Bladder microvascular endothelial cell (primary cell): ENCODE data around the gene C1QL4. TPM values are rescaled to one million over a fixed set of nuclear protein-coding genes. Genes with fewer than 3 reads are reported as not detected.

Experiments used
- total RNA-seq: library from RNA; depleted of rRNA; stranded (reverse); fragments of >200 nt; gene quantifications from 2 replicates; pipeline ENCODE4 v1.2.3, GENCODE V29; 2014

The C1QL4 gene
- under 0.01 TPM in 1 of 2 replicates, not detected in the other for total RNA-seq

DNA sequence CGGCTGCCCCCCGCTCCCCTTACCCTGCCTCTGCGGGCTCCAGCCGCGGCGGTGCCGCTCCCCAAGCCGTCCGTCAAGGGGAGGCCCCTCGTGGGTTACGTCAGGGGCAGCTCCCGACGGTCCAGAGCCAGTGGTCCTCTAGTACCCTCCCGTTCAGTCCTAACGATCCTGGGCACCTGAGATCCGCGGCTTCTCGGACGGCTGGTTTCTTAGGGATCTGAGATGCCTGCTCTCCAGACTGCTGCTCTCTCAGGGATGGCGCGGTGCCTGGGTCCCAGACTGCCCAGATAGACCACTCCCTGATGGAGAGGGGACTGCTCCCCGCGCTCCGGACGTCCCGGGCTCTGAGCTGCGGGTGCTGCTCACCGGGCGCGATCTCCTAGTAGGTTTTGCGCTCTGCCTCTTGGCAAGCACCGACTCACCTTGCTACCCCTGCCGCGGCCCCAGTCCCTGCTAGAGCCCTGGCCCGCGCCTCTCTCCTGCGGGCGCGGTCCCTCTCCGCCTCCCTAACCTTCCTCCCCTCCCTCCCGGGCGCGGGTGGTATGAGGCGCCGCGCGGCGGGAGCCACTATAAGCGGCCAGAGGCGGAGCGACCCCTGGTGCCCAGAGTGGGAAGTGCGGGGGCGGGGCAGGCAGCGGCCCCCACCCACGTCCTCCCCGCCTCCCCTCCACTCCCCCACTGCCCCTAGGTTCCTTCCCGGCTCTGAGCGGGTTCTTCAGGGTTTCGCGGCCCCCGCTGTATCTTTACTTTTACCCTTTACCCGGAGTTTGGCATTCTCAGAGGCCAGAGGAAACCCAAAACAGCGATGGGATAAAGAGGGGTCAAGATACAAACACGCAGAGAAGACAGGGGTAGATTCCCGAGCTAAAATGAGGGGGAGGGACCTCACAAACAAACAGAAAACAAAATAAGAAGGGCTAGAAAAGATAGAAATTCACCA is at the start of gene C1QL4:
Gene C1QL4, minus strand, starts transcription at position 544 of the 940 bp plus-strand sequence. CDS start 711 bp downstream, outside the sequence.

GRCh38 chr12:49367381-49368239 is 30.6 kb upstream of the C1QL4 start, which contains the start of gene SPATS2:
TSS of gene SPATS2 (plus strand) at chr12:49367462. CDS start at chr12:49461013, 93,551 bp downstream.

GRCh38 chr12:49346659-49347310 is 9.8 kb upstream of the C1QL4 start, which contains the start of gene DNAJC22:
TSS of gene DNAJC22 (plus strand) at chr12:49346888. CDS start at chr12:49348873, 1,985 bp downstream.

DNA sequence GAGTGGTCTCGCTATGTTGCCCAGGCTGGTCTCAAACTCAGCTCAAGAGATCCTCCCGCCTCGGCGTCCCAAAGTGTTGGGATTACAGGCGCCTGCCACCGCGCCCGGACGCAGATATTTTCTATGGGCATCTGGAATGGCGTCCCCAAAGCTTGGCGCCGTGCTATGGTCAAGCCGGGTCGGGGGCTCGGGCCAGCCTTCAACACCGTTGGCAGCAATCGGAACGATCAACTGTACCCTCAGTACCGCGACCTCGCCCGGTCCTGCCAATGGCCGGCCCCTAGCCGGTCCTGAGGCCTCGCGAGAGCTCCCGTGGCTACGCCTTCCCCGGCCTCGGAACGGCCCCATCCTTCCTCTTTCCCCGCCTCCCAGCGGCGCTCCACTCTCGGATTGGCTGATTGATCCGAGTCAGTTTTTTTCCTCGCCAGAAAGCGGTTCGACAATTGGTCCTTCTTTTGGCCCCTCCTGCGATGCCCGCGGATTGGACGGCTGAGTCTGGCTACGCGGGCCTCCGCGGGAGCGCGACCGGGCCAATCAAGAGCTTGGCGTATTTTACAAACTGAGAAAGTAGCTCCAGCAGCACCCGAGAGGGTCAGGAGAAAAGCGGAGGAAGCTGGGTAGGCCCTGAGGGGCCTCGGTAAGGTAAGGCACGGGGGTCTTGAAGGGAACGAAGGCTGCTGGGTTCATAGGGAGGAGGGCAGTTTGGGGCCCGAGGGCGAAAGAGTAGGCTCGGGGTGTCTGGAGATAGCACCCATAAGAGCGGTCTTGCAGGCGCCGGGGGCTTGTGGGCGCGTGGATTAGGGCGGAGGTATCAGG is 14.1 kb downstream of the C1QL4 start, which contains the start of gene TROAP:
Gene TROAP, plus strand, starts transcription at position 548 of the 816 bp plus-strand sequence. CDS start 354 bp downstream, outside the sequence.

GRCh38 chr12:49295082-49295936 is 41.7 kb downstream of the C1QL4 start, which contains the start of gene PRPH:
TSS of gene PRPH (plus strand) at chr12:49295147. CDS start at chr12:49295201, 54 bp downstream.

Other genes with a start within 250 kb of the C1QL4 start
- gene DHH, start 242.4 kb downstream of the C1QL4 start, total RNA-seq, result 0.65 and 1.1 TPM in 2 replicates
- 85.2 and 85.6 TPM in 2 replicates for gene LMBR1L, start 226.3 kb downstream of the C1QL4 start, total RNA-seq
- gene TUBA1B, start 205.8 kb downstream of the C1QL4 start, total RNA-seq, result 1,335 and 1,512 TPM in 2 replicates
- gene TUBA1A, start 148.1 kb downstream of the C1QL4 start, total RNA-seq, result 608 and 1,094 TPM in 2 replicates
- gene TUBA1C, start 72.1 kb downstream of the C1QL4 start, total RNA-seq, result 160 and 163 TPM in 2 replicates
- gene PRPH, start 42.0 kb downstream of the C1QL4 start, total RNA-seq, result not detected in 2 replicates
- 5.3 and 12.5 TPM in 2 replicates for gene TROAP, start 13.9 kb downstream of the C1QL4 start, total RNA-seq
- 0.16 and 0.94 TPM in 2 replicates for gene DNAJC22, start 9.7 kb upstream of the C1QL4 start, total RNA-seq
- 20.2 and 31.6 TPM in 2 replicates for gene SPATS2, start 30.3 kb upstream of the C1QL4 start, total RNA-seq
- 0.06 TPM in 1 of 2 replicates, not detected in the other for gene KCNH3, start 201.8 kb upstream of the C1QL4 start, total RNA-seq
- gene MCRS1, start 231.0 kb upstream of the C1QL4 start, total RNA-seq, result 52.9 and 55.5 TPM in 2 replicates